Muscle layer of duodenum (tissue), 2 donors: Measurements from ENCODE around the gene CDHR4.

ENCODE experiments used
- H3K27ac ChIP-seq: one replicate; pipeline ENCODE4 v1.7.0; 2013; ENCODE audit warnings: mild to moderate bottlenecking, low read length
- H3K27me3 ChIP-seq: one replicate; pipeline ENCODE4 v1.7.0; 2013; ENCODE audit warnings: low read depth, mild to moderate bottlenecking, control low read depth, low read length
- H3K36me3 ChIP-seq, 2 donors: one replicate each; pipeline ENCODE4 v1.7.0; 2013; ENCODE audit warnings: low read length in 2 of 2, control low read depth in 1 of 2, mild to moderate bottlenecking in 1 of 2; ENCODE audit not compliant: insufficient read depth in 2 of 2, control insufficient read depth in 1 of 2
- H3K4me1 ChIP-seq, 2 donors: one replicate each; pipeline ENCODE4 v1.7.0; 2013; ENCODE audit warnings: low read length in 2 of 2, mild to moderate bottlenecking in 2 of 2, control low read depth in 1 of 2, moderate library complexity in 1 of 2; ENCODE audit not compliant: insufficient read depth in 2 of 2, control insufficient read depth in 1 of 2
- H3K4me3 ChIP-seq, 2 donors: one replicate each; pipeline ENCODE4 v1.7.0; 2013; ENCODE audit warnings: low read length in 2 of 2, low read depth in 1 of 2, mild to moderate bottlenecking in 1 of 2
- H3K9me3 ChIP-seq, 2 donors: one replicate each; pipeline ENCODE4 v1.7.0; 2013; ENCODE audit warnings: low read length in 2 of 2, control low read depth in 1 of 2, mild to moderate bottlenecking in 1 of 2; ENCODE audit not compliant: control insufficient read depth in 1 of 2
- donor health status: healthy.

CDHR4 gene, protein sequence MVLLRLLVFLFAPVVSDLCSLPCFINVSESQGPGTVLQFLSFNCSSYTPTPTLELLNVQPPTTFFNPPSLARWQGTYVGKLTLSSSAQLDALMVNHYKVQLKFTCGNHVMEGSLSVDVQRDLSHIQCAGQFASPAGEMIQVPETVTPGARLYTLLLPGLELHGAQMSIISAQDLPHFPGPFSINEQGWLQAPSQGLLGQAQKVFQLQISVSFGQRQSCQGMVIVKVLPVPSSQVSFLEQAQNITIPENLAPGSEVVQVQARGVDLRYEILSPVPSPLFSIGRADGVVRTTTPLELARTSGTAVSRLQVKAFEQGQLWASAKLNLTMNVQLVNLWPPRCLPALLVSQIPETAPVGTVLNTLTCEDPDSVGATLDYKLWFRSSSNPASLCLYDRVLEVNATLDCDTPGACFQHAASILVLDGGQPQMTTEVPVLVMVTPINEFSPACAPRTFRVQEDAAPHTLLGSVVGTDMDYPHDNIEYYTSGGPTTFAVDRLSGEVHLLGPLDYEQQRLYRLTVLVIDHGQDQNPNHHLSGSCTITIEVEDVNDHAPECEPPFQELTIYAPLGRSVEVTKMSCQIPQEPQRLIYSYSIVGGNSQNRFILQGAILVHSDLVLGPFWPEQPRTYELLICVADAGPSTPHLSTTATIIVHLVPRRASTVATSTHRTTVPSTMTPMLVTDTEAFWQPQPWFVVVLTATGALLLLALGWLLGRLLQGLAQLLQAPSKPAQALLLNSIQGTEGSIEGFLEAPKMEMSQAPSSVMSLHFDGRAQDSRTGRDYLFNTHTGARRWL

GRCh38 chr3:49799761-49800160, at the start of gene CDHR4:
TSS of gene CDHR4 (minus strand) at chr3:49799873. CDS start at chr3:49799812, 61 bp downstream.
- no peak within 1 kb of the TSS for H3K4me3 ChIP-seq
- peaks cover 0 to 22% of the 10 kb centered on the region in 2 donors for H3K4me1 ChIP-seq
- no peaks in the 10 kb centered on the region for H3K9me3 ChIP-seq
- no peak within 1 kb of the TSS for H3K27ac ChIP-seq
- no peaks in the 10 kb centered on the region for H3K36me3 ChIP-seq
- no peaks in the 10 kb centered on the region for H3K27me3 ChIP-seq

- H3K36me3 ChIP-seq = no peaks in the 10 kb centered on the region
- no peak overlapping the region for H3K4me3 ChIP-seq
- no peaks in the 10 kb centered on the region for H3K27me3 ChIP-seq
- H3K9me3 ChIP-seq = no peaks in the 10 kb centered on the region
- H3K4me1 ChIP-seq = peaks cover 0 to 6% of the 10 kb centered on the region in 2 donors
- H3K27ac ChIP-seq = no peak overlapping the region
Measured at GRCh38 chr3:49845694-49846093, 46.0 kb upstream of the CDHR4 start.

GRCh38 chr3:49844464-49845183, 45.0 kb upstream of the CDHR4 start:
- H3K9me3 ChIP-seq = no peaks in the 10 kb centered on the region
- H3K4me1 ChIP-seq = peaks cover 3 to 17% of the 10 kb centered on the region in 2 donors
- no peak overlapping the region for H3K4me3 ChIP-seq
- no peaks in the 10 kb centered on the region for H3K36me3 ChIP-seq
- H3K27ac ChIP-seq = no peak overlapping the region
- no peaks in the 10 kb centered on the region for H3K27me3 ChIP-seq

DNA sequence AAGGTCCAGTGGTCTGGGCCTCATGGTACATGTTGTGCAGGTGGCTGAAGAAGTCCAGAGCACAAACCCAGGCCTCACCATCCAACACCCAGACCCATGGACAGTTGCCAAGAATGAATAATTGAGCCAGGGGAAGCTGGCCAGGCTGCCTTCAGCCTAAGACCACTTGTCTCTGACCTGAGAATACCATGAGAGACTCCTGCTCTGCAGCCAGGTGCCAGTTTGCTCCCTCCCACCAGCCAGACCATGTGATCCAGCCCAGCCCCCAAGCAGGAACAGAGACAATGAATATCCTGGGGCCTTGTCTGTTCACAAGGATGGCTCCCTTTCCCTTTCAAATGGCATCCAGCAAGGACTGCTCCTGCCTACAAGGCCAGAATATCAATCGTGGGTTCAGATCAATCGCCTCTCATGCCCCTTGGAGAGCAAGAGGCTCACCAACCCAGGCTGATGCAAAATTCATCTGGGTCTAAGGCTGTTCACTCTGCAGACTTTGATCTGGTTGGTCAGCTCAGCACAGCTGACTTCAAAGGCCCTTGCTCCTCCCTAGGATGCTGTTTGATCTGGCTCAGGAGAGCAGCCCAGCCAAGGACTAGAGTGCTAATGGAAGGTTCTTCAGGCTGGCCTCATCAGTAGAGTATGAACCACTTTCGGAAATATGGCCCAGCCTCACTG, 43.3 kb upstream of the CDHR4 start:
- no peaks in the 10 kb centered on the region for H3K27me3 ChIP-seq
- no peaks in the 10 kb centered on the region for H3K36me3 ChIP-seq
- peaks cover 4 to 25% of the 10 kb centered on the region in 2 donors for H3K4me1 ChIP-seq
- H3K27ac ChIP-seq = no peak overlapping the region
- no peaks in the 10 kb centered on the region for H3K9me3 ChIP-seq
- H3K4me3 ChIP-seq = no peak overlapping the region

DNA sequence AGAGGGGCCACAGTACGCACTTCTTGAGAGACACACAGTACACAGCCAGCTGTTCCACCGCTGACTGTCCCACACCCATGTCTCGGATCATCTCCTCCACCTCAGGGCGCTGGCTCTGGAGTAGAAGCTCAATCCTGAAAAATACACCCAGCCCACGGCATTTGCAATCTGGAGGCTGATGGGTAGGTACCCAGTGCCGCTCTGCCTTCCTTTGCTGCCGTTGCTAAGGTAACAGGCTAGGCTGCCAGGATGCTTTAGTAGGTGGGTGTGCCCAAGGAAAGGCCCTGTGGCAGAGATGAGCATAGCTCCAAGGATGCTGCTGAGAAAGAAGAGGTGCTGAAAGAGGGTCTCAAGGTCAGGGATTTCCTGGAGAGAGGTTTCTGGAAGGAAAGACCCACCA, 42.1 kb upstream of the CDHR4 start:
- Histone ChIP-seq H3K4me1 (peaks cover 4 to 25% of the 10 kb centered on the region in 2 donors), H3K27ac (no peak overlapping the region), H3K27me3 (no peaks in the 10 kb centered on the region)

DNA sequence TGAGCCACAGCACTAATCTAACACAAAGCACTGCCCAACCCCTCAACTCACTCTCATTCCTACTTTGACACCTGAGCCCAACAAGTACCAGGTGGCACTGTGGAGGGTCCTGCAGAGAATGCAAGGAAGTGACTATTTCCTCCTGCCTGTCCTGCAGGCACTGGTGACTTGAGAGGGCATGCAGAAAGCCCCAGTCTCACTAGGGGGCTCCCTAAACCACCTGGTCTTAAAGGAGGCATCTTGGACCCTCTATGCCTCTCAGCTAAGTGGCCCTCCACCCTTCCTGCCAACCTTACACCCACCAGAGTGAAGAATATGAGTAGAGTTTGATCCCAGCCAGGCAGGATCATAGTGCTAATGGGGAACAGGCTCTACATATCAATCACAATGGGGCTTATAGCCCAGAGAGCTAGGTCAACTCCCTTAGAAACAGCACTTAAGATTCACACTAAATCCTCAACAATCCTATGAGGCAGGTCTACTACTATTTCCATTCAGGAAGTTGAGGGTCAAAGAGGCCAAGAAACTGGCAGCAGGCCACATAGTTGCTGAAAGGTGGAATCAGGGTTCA, 41.5 kb upstream of the CDHR4 start:
- no peaks in the 10 kb centered on the region for H3K9me3 ChIP-seq
- H3K4me3 ChIP-seq = no peak overlapping the region
- H3K36me3 ChIP-seq = no peaks in the 10 kb centered on the region
- peaks cover 4 to 25% of the 10 kb centered on the region in 2 donors for H3K4me1 ChIP-seq
- no peak overlapping the region for H3K27ac ChIP-seq
- no peaks in the 10 kb centered on the region for H3K27me3 ChIP-seq

More for the DNA sequence above, 42.1 kb upstream of the CDHR4 start:
- no peaks in the 10 kb centered on the region for H3K9me3 ChIP-seq
- no peaks in the 10 kb centered on the region for H3K36me3 ChIP-seq
- no peak overlapping the region for H3K4me3 ChIP-seq

GRCh38 chr3:49840388-49840787, 40.7 kb upstream of the CDHR4 start:
- Histone ChIP-seq H3K36me3 (no peaks in the 10 kb centered on the region), H3K4me3 (no peak overlapping the region), H3K27ac (no peak overlapping the region), H3K9me3 (no peaks in the 10 kb centered on the region), H3K4me1 (peaks cover 4 to 25% of the 10 kb centered on the region in 2 donors), H3K27me3 (no peaks in the 10 kb centered on the region)

- Histone ChIP-seq H3K27ac (no peak overlapping the region), H3K27me3 (no peaks in the 10 kb centered on the region), H3K4me3 (no peak overlapping the region), H3K4me1 (peaks cover 4 to 25% of the 10 kb centered on the region in 2 donors), H3K36me3 (no peaks in the 10 kb centered on the region), H3K9me3 (no peaks in the 10 kb centered on the region)
Measured at GRCh38 chr3:49839193-49839809, 39.6 kb upstream of the CDHR4 start.

DNA sequence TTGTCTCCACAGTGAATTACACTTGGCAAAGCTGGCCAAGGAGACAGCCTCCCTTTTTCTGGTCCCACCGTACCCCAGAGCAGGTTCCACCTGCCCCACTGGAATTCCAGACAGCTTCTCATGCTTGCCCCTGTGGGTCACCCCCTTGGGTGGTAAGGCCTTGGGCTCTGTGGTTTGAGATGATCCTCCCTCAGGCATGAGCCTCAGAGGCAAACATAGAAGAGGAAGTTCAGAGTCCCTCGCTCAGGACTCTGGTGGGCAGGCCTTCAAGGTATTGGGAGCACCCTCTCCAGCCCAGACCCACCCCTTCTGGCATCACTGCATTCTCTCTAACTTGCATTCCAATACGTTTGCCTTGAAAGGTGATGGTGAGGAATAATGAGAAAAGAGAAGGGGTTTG, 31.7 kb upstream of the CDHR4 start:
- H3K27me3 ChIP-seq = no peaks in the 10 kb centered on the region
- H3K9me3 ChIP-seq = no peaks in the 10 kb centered on the region
- no peaks in the 10 kb centered on the region for H3K36me3 ChIP-seq
- no peak overlapping the region for H3K4me3 ChIP-seq
- no peaks in the 10 kb centered on the region for H3K4me1 ChIP-seq
- H3K27ac ChIP-seq = no peak overlapping the region

DNA sequence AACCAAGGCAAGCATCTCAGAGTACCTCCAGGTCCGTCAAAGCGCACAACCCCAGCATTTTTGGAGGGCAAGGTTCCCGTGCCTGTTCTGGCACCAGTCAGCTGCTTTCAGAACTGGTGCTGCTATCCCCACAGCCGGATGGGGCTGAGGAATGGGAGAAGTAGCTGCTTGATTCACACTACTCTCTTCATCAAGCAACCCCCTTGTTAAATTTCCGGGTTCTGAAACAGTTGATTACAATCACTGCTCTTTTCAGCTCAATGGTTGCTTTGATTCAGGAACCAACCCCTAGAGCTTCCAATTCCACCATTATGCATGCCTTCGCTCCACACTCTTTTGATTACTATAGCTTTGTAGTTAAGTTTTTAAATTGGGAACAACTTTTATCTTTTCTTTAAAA, 26.3 kb upstream of the CDHR4 start:
- Histone ChIP-seq H3K4me3 (no peak overlapping the region), H3K36me3 (no peaks in the 10 kb centered on the region), H3K27ac (no peak overlapping the region), H3K27me3 (no peaks in the 10 kb centered on the region), H3K9me3 (no peaks in the 10 kb centered on the region), H3K4me1 (no peaks in the 10 kb centered on the region)
